NOMO-1 treated with dmso at 0.1 percent for 144 hours (cell line): ENCODE results near the gene PUM1.
"Not testable (repeated sequence)": the region's sequence is repeated elsewhere in the genome, so short reads cannot be mapped to it uniquely, and the experiment has no call there.

Source experiments
- DNase-seq: peaks from one replicate; lab custom pipeline; 2025; ENCODE audit not compliant: unreplicated experiment; lab: John Stamatoyannopoulos, UW

Gene PUM1, protein sequence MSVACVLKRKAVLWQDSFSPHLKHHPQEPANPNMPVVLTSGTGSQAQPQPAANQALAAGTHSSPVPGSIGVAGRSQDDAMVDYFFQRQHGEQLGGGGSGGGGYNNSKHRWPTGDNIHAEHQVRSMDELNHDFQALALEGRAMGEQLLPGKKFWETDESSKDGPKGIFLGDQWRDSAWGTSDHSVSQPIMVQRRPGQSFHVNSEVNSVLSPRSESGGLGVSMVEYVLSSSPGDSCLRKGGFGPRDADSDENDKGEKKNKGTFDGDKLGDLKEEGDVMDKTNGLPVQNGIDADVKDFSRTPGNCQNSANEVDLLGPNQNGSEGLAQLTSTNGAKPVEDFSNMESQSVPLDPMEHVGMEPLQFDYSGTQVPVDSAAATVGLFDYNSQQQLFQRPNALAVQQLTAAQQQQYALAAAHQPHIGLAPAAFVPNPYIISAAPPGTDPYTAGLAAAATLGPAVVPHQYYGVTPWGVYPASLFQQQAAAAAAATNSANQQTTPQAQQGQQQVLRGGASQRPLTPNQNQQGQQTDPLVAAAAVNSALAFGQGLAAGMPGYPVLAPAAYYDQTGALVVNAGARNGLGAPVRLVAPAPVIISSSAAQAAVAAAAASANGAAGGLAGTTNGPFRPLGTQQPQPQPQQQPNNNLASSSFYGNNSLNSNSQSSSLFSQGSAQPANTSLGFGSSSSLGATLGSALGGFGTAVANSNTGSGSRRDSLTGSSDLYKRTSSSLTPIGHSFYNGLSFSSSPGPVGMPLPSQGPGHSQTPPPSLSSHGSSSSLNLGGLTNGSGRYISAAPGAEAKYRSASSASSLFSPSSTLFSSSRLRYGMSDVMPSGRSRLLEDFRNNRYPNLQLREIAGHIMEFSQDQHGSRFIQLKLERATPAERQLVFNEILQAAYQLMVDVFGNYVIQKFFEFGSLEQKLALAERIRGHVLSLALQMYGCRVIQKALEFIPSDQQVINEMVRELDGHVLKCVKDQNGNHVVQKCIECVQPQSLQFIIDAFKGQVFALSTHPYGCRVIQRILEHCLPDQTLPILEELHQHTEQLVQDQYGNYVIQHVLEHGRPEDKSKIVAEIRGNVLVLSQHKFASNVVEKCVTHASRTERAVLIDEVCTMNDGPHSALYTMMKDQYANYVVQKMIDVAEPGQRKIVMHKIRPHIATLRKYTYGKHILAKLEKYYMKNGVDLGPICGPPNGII

DNA sequence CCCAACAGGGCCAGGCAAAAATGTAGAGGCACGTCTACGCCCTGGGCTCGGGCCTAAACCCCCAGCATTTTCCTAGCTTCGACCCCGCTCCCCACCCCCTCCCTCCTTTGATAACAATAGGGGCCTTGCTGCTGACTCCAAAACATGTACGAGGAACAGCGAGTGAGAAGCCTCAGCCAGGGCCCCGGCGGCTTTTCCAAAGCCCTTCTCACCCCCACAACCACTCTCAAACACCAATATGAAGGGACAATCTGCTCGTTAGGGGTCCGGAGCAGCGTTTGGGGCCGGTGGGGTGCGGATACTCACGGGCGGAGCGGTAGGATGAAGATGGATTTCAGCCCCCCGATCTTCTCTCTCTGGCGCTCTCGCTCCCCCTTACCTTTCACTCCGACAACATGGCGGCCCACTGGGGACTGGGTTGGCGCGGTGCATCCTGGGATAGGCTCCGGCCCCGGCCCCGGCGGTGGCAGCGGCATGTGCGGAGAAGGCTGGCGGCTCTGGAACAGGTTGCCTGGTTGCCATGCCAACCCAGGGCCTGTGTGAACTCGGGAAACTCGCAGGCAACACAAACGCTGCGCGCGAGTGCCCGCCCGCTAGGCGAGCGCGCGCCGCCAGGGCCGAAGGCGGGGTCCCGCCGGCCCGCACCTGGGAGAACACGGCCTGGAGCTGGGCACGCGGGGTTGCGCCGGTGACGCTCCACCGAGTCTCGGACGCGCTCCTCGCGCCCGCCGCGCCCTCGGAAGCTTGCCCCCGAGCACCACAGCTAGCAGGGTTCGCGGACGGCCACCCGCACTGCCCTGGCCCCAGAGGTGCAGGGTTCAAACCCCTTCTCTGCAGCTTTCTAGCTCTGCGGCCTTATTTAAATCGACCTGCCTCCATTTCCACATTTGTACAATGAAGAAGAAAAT, at the start of gene PUM1:
Gene PUM1, minus strand, starts transcription at position 408 of the 908 bp plus-strand sequence. CDS start 6,151 bp downstream, outside the sequence.
- peak; percentile 97 for DNase-seq

DNA sequence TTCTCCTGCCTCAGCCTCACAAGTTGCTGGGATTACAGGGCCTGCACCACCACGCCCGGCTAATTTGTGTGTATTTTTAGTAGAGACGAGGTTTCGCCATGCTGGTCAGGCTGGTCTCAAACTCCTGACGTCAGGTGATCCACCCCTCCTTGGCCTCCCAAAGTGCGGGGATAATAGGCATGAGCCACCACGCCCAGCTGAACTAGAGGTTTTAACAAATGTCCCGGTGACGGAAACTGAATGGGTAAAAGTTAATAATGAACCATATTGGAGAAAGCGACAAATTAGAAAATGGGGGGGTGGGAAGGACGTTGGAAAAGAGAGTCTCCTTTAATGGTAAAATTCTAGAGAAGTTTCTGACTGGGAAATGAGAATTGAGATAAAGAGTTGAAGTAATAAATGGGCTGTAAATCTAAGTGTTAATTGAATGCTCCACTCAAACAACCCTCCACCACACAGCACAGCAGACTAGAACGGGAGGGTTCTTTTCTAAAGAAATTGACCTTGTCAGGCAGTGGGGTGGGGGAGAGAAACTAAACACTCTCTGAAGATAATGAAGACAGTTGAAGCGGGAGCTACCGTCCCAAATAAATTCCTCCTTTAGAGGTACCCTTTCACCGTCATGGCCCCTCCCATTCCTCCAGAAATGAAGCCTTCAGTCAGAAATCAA, 46.9 kb upstream of the PUM1 start:
- no peak for DNase-seq

DNA sequence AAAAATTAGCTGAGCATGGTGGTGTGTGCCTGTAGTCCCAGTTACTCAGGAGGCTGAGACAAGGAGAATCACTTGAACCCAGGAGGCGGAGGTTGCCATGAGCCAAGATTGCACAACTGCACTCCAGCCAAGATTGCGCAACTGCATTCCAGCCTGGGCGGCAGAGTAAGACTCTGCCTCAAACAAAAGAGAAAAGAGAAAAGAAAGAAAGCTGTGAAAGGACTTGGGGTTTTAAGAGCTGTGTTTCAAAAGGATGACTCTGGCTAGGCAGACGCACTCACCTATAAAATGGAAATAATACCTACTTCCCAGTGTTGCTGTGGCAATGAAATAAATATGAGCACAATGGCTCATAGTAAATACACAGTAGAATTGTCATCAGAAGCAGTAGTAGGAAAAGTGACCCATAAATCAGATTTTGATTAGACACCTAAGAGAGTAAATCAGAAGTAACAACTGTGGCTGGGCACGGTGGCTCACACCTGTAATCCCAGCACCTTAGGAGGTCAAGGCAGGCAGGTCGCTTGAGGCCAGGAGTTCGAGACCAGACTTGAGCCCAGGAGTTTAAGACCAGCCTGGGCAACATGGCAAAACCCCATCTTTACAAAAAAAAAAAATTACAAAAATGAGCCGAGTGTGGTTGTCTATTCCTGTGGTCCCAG, 45.9 kb upstream of the PUM1 start:
- peak; percentile 44 for DNase-seq

DNA sequence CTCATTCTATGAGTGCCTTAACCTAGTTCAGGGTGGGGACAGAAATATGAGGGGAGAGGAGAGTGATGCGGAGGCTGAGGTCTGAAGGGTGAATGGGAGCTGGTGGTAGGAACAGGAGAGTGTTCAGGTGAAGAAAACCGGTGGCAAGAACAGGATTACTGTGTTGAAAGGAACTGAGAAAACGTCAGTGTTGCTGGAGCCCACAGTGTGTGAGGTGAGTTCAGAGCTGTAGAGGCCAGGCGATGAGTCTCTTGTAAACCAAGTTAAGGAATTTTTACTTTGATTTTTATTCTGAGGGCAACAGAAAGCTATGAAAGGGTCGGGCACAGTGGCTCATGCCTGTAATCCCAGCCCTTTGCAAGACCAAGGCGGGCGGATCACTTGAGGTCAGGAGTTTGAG, 45.3 kb upstream of the PUM1 start:
- no peak for DNase-seq

DNA sequence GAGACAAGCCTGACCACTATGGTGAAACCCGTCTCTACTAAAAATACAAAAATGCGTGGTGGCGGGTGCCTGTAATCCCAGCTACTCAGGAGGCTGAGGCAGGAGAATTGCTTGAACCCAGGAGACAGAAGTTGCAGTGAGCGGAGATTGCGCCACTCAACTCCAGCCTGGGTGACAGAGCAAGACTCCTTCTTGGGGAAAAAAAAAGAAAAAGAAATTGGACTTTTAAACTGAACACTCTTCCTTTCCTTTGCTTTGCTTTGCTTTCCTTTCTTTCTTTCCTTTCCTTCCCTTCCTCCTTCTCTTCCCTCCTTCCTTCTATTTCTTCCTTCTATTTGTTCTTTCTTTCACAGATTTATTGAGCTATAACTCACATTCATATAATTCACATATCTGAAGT, 43.3 kb upstream of the PUM1 start:
- no peak for DNase-seq

DNA sequence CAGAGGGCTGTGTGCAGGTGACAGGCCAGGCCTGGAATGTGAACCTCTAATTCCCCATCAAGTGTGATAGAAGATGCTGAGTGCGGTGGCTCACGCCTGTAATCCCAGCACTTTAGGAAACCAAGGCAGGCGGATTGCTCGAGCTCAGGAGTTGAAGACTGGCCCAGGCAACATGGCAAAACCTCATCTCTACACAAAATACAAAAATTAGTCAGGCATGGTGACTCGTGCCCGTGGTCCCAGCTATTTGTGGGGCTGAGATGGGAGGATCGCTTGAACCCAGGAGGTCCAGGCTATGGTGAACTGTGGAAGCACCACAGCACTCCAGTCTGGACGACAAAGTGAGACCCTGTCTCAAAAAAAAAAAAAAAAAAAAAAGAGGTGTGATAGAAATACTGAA, 40.1 kb upstream of the PUM1 start:
- DNase-seq = no peak

DNA sequence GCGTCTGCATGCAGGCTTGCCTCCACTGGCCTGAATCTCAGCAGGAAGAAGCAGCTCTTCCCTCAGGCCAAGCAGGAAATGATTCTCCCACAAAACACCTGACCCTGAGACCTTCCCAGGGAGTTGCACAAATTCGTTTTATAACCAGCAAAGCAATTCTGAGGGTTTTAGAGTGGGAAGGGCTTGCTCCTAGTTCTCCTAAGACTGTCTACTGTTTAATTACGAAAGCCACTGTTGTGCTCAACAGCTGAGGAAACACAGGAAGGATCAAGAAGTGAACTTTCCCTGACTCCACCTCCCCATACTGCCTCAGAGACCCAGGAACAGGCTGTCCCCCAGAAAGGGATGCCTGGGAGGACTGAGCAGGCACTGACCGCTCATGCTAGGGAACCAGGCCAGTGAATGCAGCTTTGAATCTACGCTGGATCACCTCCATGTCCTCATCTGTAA, 37.0 kb upstream of the PUM1 start:
- DNase-seq = no peak

DNA sequence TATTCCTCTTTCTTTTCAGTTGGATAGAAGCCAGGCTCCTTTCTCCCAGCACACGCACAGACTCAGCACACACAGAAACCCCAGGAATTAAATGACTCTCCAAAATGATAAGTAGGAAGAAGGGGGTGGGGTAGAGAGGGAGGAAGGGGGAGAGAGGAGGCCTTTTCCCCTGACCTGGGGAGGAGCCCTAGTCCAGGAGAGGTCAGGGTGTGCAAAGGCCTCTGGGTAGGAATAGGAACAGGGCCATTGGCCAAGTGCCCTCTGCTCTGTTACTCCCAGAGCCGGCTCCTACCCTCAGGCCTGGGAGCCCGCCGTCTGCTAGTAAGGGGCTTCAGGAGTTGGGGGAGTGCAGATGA, 35.6 kb upstream of the PUM1 start:
- no peak for DNase-seq

DNA sequence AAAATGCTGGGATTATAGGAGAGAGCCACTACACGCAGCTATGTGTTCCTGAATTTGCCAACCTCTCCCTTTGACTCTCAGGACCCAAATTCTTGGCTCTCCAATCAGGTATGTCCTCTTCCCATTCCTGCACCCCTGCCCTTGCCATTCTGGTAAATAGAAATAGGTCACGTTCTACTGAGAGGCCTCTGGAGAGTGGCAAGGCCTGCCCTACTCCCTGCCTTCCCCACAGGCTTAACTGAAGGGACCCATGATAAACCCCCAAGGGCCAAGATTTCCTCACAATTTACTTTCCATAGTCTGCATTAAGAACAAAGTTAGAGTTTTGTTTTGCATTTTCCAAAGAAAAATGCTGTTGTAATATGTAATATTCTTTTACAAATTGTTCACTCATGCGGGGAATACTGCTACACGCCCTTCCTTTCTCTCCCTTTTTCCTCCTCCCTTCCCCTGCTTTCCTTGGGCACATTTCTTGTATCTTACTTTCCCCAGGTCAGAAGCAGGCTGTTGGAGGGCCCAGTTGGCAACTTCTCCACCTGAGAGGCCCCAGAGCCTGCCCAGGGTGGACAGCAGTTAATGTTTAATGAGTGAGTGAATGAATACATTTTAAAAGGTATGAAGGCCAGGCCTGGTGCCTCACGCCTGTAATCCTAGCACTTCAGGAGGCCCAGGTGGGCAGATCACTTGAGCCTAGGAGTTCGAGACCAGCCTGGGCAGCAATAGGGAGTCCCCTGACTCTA, 33.9 kb upstream of the PUM1 start:
- DNase-seq = no peak

DNA sequence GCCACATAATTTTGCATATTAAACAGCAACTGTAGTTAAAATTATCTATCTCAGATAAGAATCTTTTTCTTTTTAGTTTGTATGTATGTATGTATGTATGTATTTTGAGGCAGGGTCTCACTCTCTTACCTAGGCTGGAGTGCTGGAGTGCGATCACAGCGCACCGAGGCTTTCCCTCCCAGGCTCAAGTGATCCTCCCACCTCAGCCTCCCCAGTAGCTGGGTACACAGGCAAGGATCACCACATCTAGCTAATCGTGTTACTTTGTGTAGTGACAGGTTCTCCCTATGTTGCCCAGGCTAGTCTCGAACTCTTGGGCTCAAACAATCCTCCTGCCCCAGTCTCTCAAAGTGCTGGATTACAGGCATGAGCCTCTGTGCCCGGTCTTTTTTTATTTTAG, 30.5 kb upstream of the PUM1 start:
- no peak for DNase-seq

DNA sequence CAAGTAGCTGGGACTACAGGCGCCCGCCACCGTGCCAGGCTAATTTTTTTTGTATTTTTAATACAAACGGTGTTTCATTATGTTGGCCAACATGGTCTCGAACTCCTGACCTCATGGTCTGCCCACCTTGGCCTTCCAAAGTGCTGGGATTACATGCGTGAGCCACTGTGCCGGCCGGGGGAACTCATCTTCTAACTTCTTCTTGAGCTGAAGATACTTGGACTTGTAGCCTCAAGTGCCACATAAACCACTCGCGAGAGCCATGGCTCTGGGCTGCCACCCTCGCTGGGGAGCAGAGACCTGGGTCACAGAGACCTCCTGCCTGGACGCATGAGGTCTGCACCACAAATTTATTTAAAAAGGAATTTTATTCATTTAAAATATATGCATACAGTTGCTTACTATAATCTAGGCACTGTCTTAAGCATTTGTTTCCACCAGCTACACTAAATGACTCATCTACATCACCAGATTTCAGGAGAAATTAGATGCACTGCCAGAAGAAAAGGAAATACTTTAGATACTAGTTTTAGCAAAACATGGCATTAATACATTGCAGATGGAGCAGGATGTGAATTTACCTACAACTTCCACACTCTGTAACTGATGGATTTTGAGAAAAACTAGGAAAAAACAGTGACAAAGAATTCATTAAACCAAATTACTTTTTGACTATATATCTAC, 29.9 kb upstream of the PUM1 start:
- no peak for DNase-seq

DNA sequence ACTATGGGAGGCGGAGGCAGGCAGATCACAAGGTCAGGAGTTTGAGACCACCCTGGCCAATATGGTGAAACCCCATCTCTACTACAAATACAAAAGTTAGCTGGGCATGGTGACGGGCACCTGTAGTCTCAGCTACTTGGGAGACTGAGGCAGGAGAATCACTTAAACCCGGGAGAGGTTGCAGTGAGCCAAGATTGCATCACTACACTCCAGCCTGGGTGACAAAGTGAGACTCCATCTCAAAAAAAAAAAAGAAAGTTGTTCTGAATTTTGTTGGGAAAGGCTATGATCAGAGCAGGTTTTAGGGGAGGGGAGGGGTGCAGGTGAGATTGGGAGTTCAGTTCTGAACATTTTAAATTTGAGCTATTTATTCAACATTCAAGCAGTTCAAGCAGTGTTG, 22.6 kb upstream of the PUM1 start:
- not testable (repeated sequence) for DNase-seq

DNA sequence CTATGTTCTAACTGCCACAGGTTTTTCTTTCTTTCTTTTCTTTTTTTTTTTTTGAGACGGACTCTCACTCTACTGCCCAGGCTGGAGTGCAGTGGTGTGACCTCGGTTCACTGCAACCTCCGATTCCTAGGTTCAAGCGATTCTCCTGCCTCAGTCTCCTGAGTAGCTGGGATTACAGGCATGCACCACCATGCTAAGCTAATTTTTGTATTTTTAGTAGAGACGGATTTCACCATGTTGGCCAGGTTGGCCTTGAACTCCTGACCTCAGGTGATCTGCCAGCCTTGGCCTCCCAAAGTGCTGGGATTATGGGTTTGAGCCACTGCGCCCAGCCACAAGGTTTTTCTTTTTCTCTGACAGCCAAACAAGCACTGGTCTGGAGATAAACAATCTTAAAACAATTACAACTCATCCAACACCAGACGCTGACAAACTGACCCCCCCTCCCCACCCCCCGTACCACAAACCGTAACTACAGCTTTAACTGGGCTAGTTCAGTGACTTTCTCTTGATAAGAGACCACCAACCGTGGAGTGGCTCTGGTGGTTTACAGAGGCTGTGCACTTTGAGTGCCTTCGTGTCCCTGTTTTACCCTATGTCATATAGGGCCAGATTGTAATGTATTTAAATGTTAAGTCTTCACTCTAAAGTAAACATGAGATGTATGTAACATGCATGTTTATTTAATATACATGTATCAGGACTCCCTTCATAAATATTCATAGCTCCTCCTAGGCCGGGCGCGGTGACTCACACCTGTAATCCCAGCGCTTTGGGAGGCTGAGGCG, 19.5 kb upstream of the PUM1 start:
- no peak for DNase-seq

DNA sequence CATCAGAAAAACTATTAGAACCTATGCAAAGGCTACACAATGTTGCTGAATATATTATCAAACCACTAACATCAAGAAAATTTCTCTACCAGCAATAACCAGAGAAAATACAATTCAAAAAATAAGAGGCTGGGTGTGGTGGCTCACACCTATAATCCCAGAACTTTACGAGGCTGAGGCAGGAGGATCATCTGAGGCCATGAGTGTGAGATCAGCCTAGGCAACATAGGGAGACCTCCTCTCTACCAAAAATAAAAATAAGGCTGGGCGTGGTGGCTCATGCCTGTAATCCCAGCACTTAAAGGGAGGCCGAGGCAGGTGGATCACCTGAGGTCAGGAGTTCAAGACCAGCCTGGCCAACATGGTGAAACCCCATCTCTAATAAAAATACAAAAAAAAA, 16.9 kb upstream of the PUM1 start:
- DNase-seq = no peak

DNA sequence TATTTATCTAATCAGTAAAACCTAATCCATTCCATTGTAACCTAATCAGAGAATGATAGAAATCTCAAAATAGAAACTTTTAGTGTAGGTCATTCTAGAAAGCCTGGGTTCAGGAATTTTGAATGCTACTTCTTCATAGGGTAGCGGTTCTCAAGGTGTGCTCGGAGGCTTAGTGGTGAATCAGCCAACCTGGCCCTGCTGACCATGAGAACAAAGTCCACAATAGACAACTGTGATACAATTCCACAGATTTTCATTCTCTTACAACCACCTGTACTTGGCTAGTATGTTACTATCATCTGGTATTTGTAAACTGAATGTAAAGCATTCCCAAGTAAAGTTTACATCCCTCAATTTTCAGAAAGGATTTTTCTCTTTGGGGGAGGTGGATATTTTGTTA, 7.5 kb upstream of the PUM1 start:
- DNase-seq = no peak

DNA sequence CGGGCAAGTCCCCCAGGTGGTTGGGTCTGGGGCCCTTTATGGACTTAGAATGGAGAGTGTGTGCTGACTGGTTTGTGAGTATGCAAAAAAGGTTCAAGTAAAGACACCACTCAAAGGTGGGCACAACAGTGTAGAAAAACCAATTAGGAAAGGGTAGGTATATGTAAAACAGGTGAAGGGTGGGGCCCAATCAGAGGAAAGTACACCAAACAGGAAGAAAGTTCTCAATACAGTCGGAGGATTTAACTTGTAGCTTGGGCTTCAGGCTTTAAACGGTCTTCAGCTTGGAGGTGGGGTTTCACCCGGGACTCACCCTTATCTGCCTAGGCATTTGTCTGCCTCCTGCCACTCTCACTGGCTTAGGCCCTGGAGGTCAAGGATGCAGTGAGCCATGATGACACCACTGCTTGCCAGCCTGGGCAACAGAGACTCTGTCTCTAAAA, 6.8 kb upstream of the PUM1 start:
- DNase-seq = no peak

DNA sequence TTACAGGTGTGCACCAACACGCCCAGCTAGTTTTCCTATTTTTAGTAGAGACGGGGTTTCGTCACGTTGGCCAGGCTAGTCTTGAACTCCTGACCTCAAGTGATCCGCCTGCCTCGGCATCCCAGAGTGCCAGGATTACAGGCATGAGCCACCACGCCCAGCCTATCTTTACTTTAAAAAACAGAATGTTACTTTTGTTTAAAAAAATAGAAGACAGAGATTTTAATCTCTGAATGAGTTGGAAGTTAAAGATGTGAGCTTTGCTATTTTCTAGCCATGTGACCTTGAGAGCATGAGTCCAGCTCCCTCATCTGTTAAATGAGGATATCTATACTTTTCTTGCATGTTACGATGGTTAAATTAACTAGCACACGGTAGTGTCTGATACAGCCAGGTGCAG, 3.9 kb upstream of the PUM1 start:
- no peak for DNase-seq
